HG03354 (cell line): ENCODE results near the gene GNAQ.

Experiments used
- ATAC-seq: cut with Tn5 transposase; IDR thresholded peaks from one replicate; pipeline ENCODE4 v1.9.1; 2021; ENCODE audit warnings: mild to moderate bottlenecking; ENCODE audit not compliant: unreplicated experiment, poor library complexity, severe bottlenecking

GNAQ gene

GRCh38 chr9:77951369-77951768 is 80.2 kb downstream of the GNAQ start:
- ATAC-seq: no peak

- no peak for ATAC-seq
Measured at GRCh38 chr9:77949751-77950436, 81.7 kb downstream of the GNAQ start.

- ATAC-seq: no peak
Measured at GRCh38 chr9:77947651-77948050, 84.0 kb downstream of the GNAQ start.

GRCh38 chr9:77946969-77947620 is 84.5 kb downstream of the GNAQ start:
- no peak for ATAC-seq

GRCh38 chr9:77946296-77946695 is 85.3 kb downstream of the GNAQ start:
- no peak for ATAC-seq

- ATAC-seq: no peak
Measured at GRCh38 chr9:77945798-77946197, 85.8 kb downstream of the GNAQ start.

GRCh38 chr9:77944556-77945243 is 86.9 kb downstream of the GNAQ start:
- no peak for ATAC-seq

- ATAC-seq: no peak
Measured at GRCh38 chr9:77943057-77943456, 88.6 kb downstream of the GNAQ start.

- ATAC-seq: no peak
Measured at GRCh38 chr9:77939149-77939668, 92.4 kb downstream of the GNAQ start.

GRCh38 chr9:77938163-77938562 is 93.4 kb downstream of the GNAQ start:
- no peak for ATAC-seq

GRCh38 chr9:77935974-77936373 is 95.6 kb downstream of the GNAQ start:
- peak; percentile 53 for ATAC-seq

- no peak for ATAC-seq
Measured at GRCh38 chr9:77935211-77935610, 96.4 kb downstream of the GNAQ start.

GRCh38 chr9:77933976-77934375 is 97.6 kb downstream of the GNAQ start:
- ATAC-seq: no peak

GRCh38 chr9:77933019-77933418 is 98.6 kb downstream of the GNAQ start:
- ATAC-seq: no peak

- ATAC-seq: no peak
Measured at GRCh38 chr9:77929942-77930341, 101.7 kb downstream of the GNAQ start.

- ATAC-seq: no peak
Measured at GRCh38 chr9:77927265-77927664, 104.3 kb downstream of the GNAQ start.

- no peak for ATAC-seq
Measured at GRCh38 chr9:77926371-77926878, 105.2 kb downstream of the GNAQ start.

GRCh38 chr9:77922591-77922990 is 109.0 kb downstream of the GNAQ start:
- no peak for ATAC-seq

- no peak for ATAC-seq
Measured at GRCh38 chr9:77917800-77918199, 113.8 kb downstream of the GNAQ start.

- ATAC-seq: no peak
Measured at GRCh38 chr9:77916820-77917219, 114.8 kb downstream of the GNAQ start.

GRCh38 chr9:77916410-77916819 is 115.2 kb downstream of the GNAQ start:
- ATAC-seq: peak; percentile 86
